Measurements from ENCODE around the gene FSTL3. TPM values are rescaled to one million over a fixed set of nuclear protein-coding genes. Genes with fewer than 3 reads are reported as not detected.
A peak's percentile ranks its signal among the peaks of the same experiment; 100 is the strongest.

Gene FSTL3
- total and polyA plus RNA-seq, 2 of the 8 experiments (the other 6 are each of a cell fraction or from before 2014, with no cell fraction given): 8.1 to 11.8 TPM

DNA sequence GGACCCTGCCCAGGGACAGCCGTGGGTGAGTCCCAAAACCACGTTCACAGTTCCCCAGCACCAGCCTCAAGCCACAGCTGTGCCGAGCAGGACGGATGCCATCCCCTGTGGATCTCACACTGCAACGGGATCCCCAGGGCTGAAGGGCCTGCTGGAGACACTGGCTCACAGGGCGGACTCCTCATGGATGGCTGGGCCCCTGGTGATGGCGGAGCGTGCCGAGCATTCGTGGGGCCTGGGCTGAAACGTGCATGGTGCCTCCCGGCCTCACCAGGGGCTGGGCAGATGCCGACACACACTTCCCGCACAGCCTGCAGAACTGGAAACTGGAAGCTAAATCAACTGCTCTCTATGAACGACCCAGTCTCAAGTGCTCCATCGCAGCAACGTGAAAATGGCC lies 22.8 kb upstream of the FSTL3 start:
- H3K4ac ChIP-seq (replicated peaks; ENCODE audit: insufficient read length, low read depth, low read length): no peak overlapping the region
- FAIRE-seq (no peak), DNase-seq (ENCODE audit: low read depth in 1 of 2, low spot score in 2 of 2) (no peak)
- ChIA-PET POLR2A (ENCODE audit: partially characterized antibody) (interaction anchor here (2.0 kb wide), 1 partner anchor 81 kb away, joined by 6 read pairs; the partner anchor contains the start of gene BSG), CTCF (ENCODE audit: partially characterized antibody) (no interaction called here)
- WGBS, 2 experiments (ENCODE audit: extremely low coverage in 1 of 2, insufficient coverage in 1 of 2, insufficient read length in 1 of 2, insufficient replicate concordance in 2 of 2, low coverage in 1 of 2, low lambda C conversion rate in 2 of 2, missing lambda C conversion rate in 1 of 2): 94% methylated on average over 17 of the region's 17 CpGs; no CpG with 5 or more reads in 1 of the 2 experiments
- H3K79me2 ChIP-seq (ENCODE audit: control insufficient read depth in 1 of 2, insufficient read depth in 2 of 2, low read length in 2 of 2): peaks cover 19 to 62% of the 10 kb centered on the region in 2 experiments
- no peaks in the 10 kb centered on the region for H3K23me2 ChIP-seq (ENCODE audit: low read depth, low read length)
- H3K14ac ChIP-seq (ENCODE audit: insufficient read length): no peak overlapping the region
- H4K20me1 ChIP-seq (replicated peaks in 1 of 2; ENCODE audit: control insufficient read depth in 1 of 2, insufficient read depth in 2 of 2, low read length in 2 of 2): peaks cover 39 to 43% of the 10 kb centered on the region in 2 experiments
- H4K91ac ChIP-seq (replicated peaks; ENCODE audit: insufficient read length, low read length): no peak overlapping the region
- H3K27me3 ChIP-seq (replicated peaks in 1 of 4; ENCODE audit: control insufficient read depth in 3 of 4, extremely low read depth in 1 of 4, insufficient read depth in 3 of 4, low read length in 3 of 4): no peaks in the 10 kb centered on the region
- peaks cover 2 to 43% (median 6%) of the 10 kb centered on the region in 4 experiments; a peak in 6 of 8 replicates for H3K36me3 ChIP-seq (ENCODE audit: control insufficient read depth in 2 of 4, insufficient read depth in 4 of 4, low read length in 3 of 4)
- no peak overlapping the region for H3K4me3 ChIP-seq (ENCODE audit: extremely low read depth in 1 of 4, insufficient read depth in 2 of 4, low read depth in 3 of 4, low read length in 4 of 4)
- H3K9me3 ChIP-seq (ENCODE audit: insufficient read depth in 2 of 2, low read depth in 1 of 2, low read length in 1 of 2): no peaks in the 10 kb centered on the region
- no peak overlapping the region for H3K27ac ChIP-seq (ENCODE audit: low read depth, low read length)
- no peak overlapping the region for H3K18ac ChIP-seq (ENCODE audit: extremely low read depth, low read length)
- H2AK5ac ChIP-seq (ENCODE audit: low read depth, low read length): no peak overlapping the region
- no peak overlapping the region for H3K9ac ChIP-seq (replicated peaks in 1 of 4; ENCODE audit: extremely low read depth in 1 of 4, low read depth in 3 of 4, low read length in 3 of 4)
- no peak overlapping the region for H3K23ac ChIP-seq (ENCODE audit: insufficient read length)
- peak overlapping the region; percentile 71 for H4K8ac ChIP-seq (ENCODE audit: extremely low read depth, insufficient read depth, low read length)
- H3K79me1 ChIP-seq (ENCODE audit: low read depth, low read length): peaks cover 18% of the 10 kb centered on the region
- no peak overlapping the region for H2BK5ac ChIP-seq (ENCODE audit: low read depth, low read length)
- H3K4me1 ChIP-seq (replicated peaks in 1 of 4; ENCODE audit: control insufficient read depth in 3 of 4, insufficient read depth in 4 of 4, low read length in 3 of 4): no peaks in the 10 kb centered on the region; a peak in 2 of 7 replicates
- no peak overlapping the region for H3K56ac ChIP-seq (replicated peaks; ENCODE audit: insufficient read length, low read depth, low read length)
- H3K4me2 ChIP-seq (ENCODE audit: insufficient read depth in 1 of 2, low read depth in 2 of 2, low read length in 2 of 2): no peak overlapping the region
- H2BK20ac ChIP-seq (ENCODE audit: low read length): no peak overlapping the region
- no peak overlapping the region for H2BK12ac ChIP-seq (ENCODE audit: low read depth, low read length)
- H2BK15ac ChIP-seq (ENCODE audit: low read length): no peak overlapping the region
- no peak overlapping the region for H2AFZ ChIP-seq (ENCODE audit: low read length)
- H2BK120ac ChIP-seq (replicated peaks; ENCODE audit: low read depth, low read length): no peak overlapping the region
- H4K5ac ChIP-seq (ENCODE audit: insufficient read length, low read depth, low read length): no peak overlapping the region
- TF ChIP-seq NANOG (IDR thresholded peaks at IDR 0.05; ENCODE audit: insufficient read depth, low read depth, low read length, poor library complexity, severe bottlenecking) (no peak), EP300 (IDR thresholded peaks at IDR 0.05; ENCODE audit: borderline replicate concordance in 1 of 2, low read depth in 2 of 2, low read length in 2 of 2) (no peak), POLR2A (IDR thresholded peaks at IDR 0.05; ENCODE audit: control extremely low read depth in 1 of 2, low read depth in 2 of 2, low read length in 2 of 2) (no peak), CHD1 (IDR thresholded peaks at IDR 0.05; ENCODE audit: low read depth, low read length) (no peak), TEAD4 (IDR thresholded peaks at IDR 0.05; ENCODE audit: low read depth, low read length) (no peak), BRCA1 (IDR thresholded peaks at IDR 0.05; ENCODE audit: low read depth, low read length) (no peak), CEBPB (IDR thresholded peaks at IDR 0.05; ENCODE audit: low read depth, low read length) (no peak), RFX5 (IDR thresholded peaks at IDR 0.05; ENCODE audit: borderline replicate concordance, low read depth, low read length) (no peak), CBX5 (IDR thresholded peaks at IDR 0.05; ENCODE audit: low read depth, low read length) (no peak), CBX8 (IDR thresholded peaks at IDR 0.05; ENCODE audit: borderline replicate concordance, low read depth, low read length) (no peak)
